Stimulated activated CD8-positive, alpha-beta memory T cell treated with anti-CD3 and anti-CD28 coated beads, Interleukin-2, amount 100 ng/mL, for 1 hour (primary cell): ENCODE measurements around the gene CACNA1D.

ENCODE experiments used
- DNase-seq, 2 donors: peaks; one replicate each; pipeline ENCODE4 v3.0.0-alpha.2; 2020; ENCODE audit warnings: low read depth in 2 of 2

CACNA1D gene

GRCh38 chr3:53715815-53716483 lies 221.5 kb downstream of the CACNA1D start:
- DNase-seq = no peak

GRCh38 chr3:53716998-53717397 lies 222.6 kb downstream of the CACNA1D start:
- no peak for DNase-seq

- no peak for DNase-seq
These were observed 224.1 kb downstream of the CACNA1D start for GRCh38 chr3:53718462-53718861.

- DNase-seq = no peak
These were observed 225.4 kb downstream of the CACNA1D start for GRCh38 chr3:53719796-53720195.

- DNase-seq = no peak
These were observed 227.0 kb downstream of the CACNA1D start for GRCh38 chr3:53721187-53722119.

DNA sequence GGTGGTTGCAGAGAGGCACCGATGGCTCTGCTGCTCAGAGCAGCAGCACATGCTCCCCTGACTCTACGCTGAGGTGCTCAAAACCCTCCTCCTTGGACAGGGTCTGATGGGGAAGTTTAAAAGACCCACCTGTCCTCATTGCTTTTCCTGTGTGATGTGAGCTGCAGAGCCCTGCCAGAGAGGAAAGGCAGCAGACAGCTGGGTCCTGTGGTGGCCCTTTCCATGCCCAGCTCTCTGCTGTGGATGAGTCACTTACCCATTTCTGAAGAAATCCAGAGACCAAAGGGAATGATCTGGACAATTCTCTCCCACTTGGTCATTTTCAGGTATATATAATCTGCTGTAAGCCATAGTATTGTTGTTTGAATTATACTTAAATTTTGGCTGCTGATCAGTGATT lies 230.2 kb downstream of the CACNA1D start:
- DNase-seq = no peak

DNA sequence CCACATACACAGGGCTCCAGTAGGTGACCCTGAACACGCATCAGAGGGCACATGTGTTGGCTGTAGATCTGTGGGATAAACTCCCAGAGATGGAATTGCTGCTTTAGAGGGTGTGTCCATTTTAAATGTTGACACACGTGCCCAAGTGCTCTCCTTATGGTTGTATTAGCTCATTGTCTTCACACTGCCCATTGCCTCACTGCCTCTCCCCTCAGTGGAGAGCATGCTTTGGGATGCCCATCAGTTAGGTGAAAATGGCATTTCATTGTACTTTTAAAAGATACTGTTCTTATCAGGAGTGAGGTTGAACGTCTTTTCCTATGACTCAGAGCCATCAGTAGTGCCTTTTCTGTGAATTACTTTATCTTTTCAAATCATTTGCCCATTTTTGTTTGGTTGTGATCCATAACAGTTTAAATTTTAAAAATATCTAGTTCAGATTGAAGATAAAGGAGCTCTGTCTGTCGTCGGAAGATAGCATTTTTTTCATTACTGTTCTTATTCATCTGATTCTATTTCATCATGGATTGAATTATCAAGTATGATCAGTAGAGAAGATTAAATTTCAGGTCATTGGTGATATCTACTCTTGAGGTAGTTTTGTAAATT lies 231.1 kb downstream of the CACNA1D start:
- no peak for DNase-seq

DNA sequence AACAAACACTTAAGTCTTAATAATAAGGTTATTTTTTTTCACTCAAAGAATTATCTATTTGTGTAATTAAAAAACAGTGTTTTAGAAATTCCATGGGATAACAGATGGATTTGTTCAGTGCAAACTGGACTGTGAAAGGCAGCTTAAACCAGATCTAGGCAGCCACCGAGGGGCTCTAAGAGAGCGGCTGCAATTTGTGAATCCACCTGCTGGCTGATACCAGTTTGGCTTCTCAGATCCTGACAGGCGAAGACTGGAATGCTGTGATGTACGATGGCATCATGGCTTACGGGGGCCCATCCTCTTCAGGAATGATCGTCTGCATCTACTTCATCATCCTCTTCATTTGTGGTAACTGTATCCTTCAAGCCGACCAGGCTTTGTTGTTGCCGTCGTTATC lies 232.2 kb downstream of the CACNA1D start:
- no peak for DNase-seq

DNA sequence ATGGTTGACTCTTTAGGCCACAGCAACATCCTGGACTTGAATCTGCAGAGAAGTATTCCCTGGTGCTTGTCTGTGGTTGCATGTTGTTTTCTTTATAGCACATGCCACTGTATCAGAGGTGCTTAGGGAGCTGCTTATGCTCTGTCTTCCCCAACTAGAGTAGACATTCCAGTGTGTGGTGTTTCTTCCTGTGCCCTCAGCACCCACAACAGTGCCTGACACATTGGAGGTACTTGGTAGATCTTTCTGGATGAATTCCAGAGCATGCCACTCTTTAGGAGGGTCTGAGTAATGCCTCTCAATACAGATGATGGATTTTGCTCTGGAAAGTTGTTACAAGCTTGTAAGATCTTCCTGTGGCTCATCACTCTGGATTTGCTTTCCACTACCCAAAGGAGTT lies 234.2 kb downstream of the CACNA1D start:
- no peak for DNase-seq

DNA sequence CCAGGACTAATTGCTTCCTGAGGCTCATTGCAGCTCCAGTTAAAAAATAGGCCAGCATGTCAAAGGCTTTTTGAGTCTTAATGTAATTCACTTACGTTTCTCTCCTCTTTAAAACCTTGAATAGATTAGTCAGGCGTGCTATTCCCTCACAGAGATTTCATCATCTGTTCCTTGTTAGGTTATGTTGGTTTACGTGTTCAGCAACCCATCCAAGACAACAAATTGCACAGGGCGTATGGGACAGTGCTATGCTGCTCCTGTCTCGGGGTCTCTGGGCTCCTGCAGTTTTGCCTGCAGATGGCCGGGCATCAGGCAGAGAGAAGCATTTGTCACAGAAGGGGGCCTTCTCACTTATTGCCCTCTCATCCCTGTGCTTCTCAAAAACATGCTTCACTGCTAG lies 234.7 kb downstream of the CACNA1D start:
- DNase-seq = no peak

- DNase-seq = no peak
These were observed 235.2 kb downstream of the CACNA1D start for GRCh38 chr3:53729618-53730017.

GRCh38 chr3:53730576-53730975 lies 236.2 kb downstream of the CACNA1D start:
- DNase-seq = no peak

DNA sequence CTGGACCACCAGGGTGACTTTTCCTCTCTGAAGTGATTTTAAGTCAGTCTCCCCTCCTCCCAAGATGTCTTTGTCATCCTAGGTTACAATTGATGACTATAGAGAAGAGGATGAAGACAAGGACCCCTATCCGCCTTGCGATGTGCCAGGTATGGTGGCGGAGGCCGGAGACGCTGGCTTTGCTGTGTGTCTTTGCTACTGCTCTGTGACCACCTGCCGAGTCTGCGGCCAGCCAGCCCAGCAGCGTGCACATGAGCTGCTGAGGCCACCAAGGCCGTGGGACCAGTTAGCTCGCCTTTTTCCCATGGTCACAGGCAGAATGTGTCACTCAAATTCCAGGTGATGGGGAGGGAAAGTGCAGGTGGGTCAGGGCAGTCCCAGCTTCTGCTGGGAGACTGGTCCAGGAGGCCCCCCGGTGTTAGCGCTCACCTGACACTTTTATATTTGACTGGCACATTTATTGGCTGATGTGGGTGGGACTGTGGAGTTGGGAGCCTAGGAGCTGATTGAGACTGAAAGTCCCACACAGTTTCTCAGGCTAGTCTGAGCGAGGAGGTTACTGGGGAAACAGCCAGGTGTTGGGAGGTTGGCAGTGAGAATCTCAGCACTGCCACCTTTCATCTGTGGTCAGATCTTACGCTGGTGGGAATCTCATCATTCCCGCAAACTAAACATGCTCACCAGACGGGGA lies 237.7 kb downstream of the CACNA1D start:
- DNase-seq = no peak

GRCh38 chr3:53733446-53733845 lies 239.0 kb downstream of the CACNA1D start:
- DNase-seq = no peak

- DNase-seq = no peak
These were observed 245.6 kb downstream of the CACNA1D start for GRCh38 chr3:53739966-53740365.

- DNase-seq = no peak
These were observed 246.5 kb downstream of the CACNA1D start for GRCh38 chr3:53740956-53741355.

DNA sequence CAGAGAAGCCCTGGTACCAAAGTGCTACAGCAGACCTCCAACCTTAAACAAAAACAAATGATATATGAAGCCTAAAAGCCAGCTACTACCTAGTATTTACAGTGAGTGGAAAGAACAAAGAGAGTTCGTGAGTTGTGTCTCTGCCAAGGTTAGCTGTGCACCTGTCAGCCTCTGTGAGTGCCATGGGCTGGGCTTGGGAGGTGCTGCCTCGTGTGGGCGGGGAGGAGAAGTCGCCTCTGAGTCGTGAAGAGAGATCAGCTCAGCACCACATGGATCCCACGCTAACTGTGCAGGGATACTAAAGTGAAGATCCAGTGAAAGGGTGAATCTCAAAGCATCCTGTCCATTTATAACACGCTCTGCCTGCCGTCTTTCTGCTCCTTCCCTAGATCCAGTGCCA lies 249.9 kb downstream of the CACNA1D start:
- no peak for DNase-seq

- no peak for DNase-seq
These were observed 253.1 kb downstream of the CACNA1D start for GRCh38 chr3:53747559-53747958.

DNA sequence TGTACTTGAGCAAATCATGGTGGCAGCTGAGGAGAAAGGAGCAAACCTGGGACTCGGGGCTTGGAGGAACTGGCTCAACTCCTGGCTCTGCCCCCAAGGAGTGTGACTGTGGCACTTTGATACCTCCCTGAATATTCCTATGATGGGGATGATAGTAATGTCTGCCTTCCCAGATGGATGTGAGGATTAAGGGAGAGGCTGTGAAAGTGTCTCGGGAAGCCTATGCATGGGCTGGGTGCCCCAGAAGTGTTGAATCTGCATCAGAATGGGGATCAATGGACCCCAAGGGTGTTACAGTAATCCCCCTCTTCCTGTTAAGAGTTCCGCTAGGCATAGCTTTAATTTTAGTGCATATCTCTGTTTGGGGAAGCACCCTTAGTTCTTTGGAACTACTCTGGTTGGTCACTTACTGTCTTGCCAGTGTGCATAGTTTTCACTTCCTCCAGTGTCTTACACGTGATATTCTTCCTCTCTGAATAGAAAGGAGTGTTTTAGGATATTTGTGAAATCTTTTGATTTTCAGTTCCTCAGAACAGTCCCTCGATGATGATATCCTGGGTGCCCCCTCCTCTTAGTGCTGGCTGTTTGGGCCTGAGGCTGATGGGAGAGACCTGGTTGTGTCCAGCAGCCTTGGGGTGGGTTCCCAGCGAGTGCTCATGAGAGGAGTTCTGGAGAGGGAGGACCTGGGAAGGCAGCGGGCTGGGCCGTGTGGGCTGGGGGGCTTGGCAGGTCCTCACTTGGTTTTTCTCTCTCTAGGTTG lies 254.3 kb downstream of the CACNA1D start:
- no peak for DNase-seq

DNA sequence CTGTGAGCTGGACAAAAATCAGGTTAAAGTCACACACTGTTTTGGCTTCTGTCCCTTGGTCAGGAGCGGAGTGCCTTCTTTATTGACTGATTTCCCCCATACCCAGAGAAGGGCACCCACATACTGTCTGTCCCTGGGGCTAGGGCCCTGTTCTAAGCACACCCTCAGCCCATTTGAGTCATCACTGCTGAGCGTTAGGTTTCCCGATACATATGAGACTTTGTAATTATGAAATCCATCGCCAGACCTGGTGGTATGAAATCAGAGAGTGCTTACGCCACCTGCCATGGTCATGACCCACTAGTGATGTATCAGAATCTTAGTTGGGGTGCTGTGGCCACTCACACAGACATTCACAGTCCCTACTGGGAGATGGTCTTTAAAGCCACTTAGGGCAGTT lies 255.0 kb downstream of the CACNA1D start:
- no peak for DNase-seq
